HepG2 (cell line): Measurements from ENCODE around the gene DNTTIP2. TPM values are rescaled to one million over a fixed set of nuclear protein-coding genes. Genes with fewer than 3 reads are reported as not detected.

Experiments
- FOXK1 ChIP-seq: sonication (generic); formaldehyde crosslinking; IDR thresholded peaks from 2 replicates; pipeline ENCODE4 v1.4.0; 2020; ENCODE audit warnings: low read depth, missing genetic modification reagents, borderline replicate concordance
- NR2F1 ChIP-seq, 2 experiments: fragments of 450-650 bp in 1 of 2; formaldehyde crosslinking in 1 of 2; IDR thresholded peaks; 2 replicates each; pipeline versions ENCODE4 v1.5.0 to v1.6.1; 2016 to 2020; ENCODE audit warnings: mild to moderate bottlenecking in 1 of 2, missing compliant biosample characterization in 1 of 2, missing genetic modification reagents in 1 of 2, moderate library complexity in 1 of 2
- RERE ChIP-seq: IDR thresholded peaks from 2 replicates; pipeline ENCODE4 v1.6.1; 2016; ENCODE audit warnings: low read depth, missing genetic modification reagents, missing compliant biosample characterization
- SNAPC4 ChIP-seq: sonication (generic); formaldehyde crosslinking; IDR thresholded peaks from 2 replicates; pipeline ENCODE4 v1.4.0; 2020; ENCODE audit warnings: mild to moderate bottlenecking, missing genetic modification reagents
- YEATS4 ChIP-seq: sonication (generic); formaldehyde crosslinking; IDR thresholded peaks from 2 replicates; pipeline ENCODE4 v1.4.0; 2020; ENCODE audit warnings: missing genetic modification reagents, borderline replicate concordance
- ZFAT ChIP-seq: sonication (generic); formaldehyde crosslinking; conservative IDR thresholded peaks from 2 replicates; pipeline ENCODE4 v1.8.1; 2023; ENCODE audit warnings: missing genetic modification reagents, inconsistent platforms
- ZNF34 ChIP-seq: sonication (generic); formaldehyde crosslinking; IDR thresholded peaks from 2 replicates; pipeline ENCODE4 v1.4.0; 2020; ENCODE audit warnings: mild to moderate bottlenecking, missing genetic modification reagents, borderline replicate concordance
- ZNF609 ChIP-seq: sonication (generic); formaldehyde crosslinking; IDR thresholded peaks from 2 replicates; pipeline ENCODE4 v1.4.0; 2020; ENCODE audit warnings: mild to moderate bottlenecking, missing genetic modification reagents, borderline replicate concordance
- ZNF766 ChIP-seq: sonication (generic); formaldehyde crosslinking; IDR thresholded peaks from 2 replicates; pipeline ENCODE4 v1.5.0; 2020; ENCODE audit warnings: missing genetic modification reagents, borderline replicate concordance
- ZNF775 ChIP-seq: sonication (generic); formaldehyde crosslinking; IDR thresholded peaks from 2 replicates; pipeline ENCODE4 v1.4.0; 2020; ENCODE audit warnings: missing genetic modification reagents, mild to moderate bottlenecking, moderate library complexity, borderline replicate concordance
- polyA plus RNA-seq, 8 experiments: library from polyadenylated mRNA; depleted of rRNA in 3 of 8; stranded (reverse) in 7 of 8; unstranded in 1 of 8; fragments of >200 nt; fragmentation: Illumina TruSeq in 4 of 8; extraction: Trizol in 4 of 8; gene quantifications; 2 replicates each; pipeline versions ENCODE4 v1.2.1 to v1.2.3, GENCODE V29; 2011 to 2016; ENCODE audit warnings: low read depth in 4 of 8, missing spikeins in 1 of 8, mixed read lengths in 1 of 8; ENCODE audit not compliant: insufficient read depth in 1 of 8
- total RNA-seq, 5 experiments: library from RNA; depleted of rRNA; stranded (reverse); fragments of >200 nt; fragmentation: Illumina TruSeq; extraction: Trizol; gene quantifications; 2 replicates each; pipeline ENCODE4 v1.2.3, GENCODE V29; 2016; ENCODE audit warnings: low read depth in 1 of 5

Gene DNTTIP2
- total and polyA plus RNA-seq, 2 of the 13 experiments (the other 11 are each of a cell fraction or from before 2014, with no cell fraction given), result 11.4 to 63.3 TPM

- peak; percentile 85 for TF ChIP-seq ZFAT (CRISPR knock-in tag)
- peak; percentile 66; the same call in 1 of the 2 replicates for TF ChIP-seq ZNF775 (CRISPR knock-in tag)
- no peak for TF ChIP-seq ZNF609 (CRISPR knock-in tag)
- TF ChIP-seq ZNF766 (CRISPR knock-in tag), result peak; percentile 87
- peak; percentile 21; the same call in 1 of the 2 replicates for TF ChIP-seq RERE (CRISPR knock-in tag)
- TF ChIP-seq SNAPC4 (CRISPR knock-in tag), result 0 out of 2 replicates have a peak, but pooled peaks have one; percentile 13
- 0 out of 2 replicates have a peak, but pooled peaks have one; percentile 62 for TF ChIP-seq ZNF34 (CRISPR knock-in tag)
- TF ChIP-seq FOXK1 (CRISPR knock-in tag), result peak; percentile 89
- TF ChIP-seq YEATS4 (CRISPR knock-in tag), result peak; percentile 79
- no peak for TF ChIP-seq NR2F1 (CRISPR knock-in tag; IDR thresholded peaks at IDR 0.05)
Observed at GRCh38 chr1:93878889-93879586, at the start of gene DNTTIP2 (continued).
